H1 (cell line): ENCODE data around the gene CTLA4. TPM values are rescaled to one million over a fixed set of nuclear protein-coding genes. Genes with fewer than 3 reads are reported as not detected.

Source experiments
- CTCF ChIA-PET: fragments of 300-600 bp; sonication (Branson Sonifier 250); formaldehyde crosslinking; loops from one replicate; lab custom pipeline; 2021; ENCODE audit not compliant: partially characterized antibody; lab: Charles Lee
- POLR2A ChIA-PET: fragments of 300-600 bp; sonication (Branson Sonifier 250); formaldehyde crosslinking; loops from one replicate; lab custom pipeline; 2021; ENCODE audit warnings: inconsistent platforms; ENCODE audit not compliant: partially characterized antibody; lab: Charles Lee
- DNase-seq, 2 experiments: peaks; one replicate each; pipeline versions ENCODE4 v3.0.0 to v3.0.0-alpha.2; 2010 to 2022; ENCODE audit warnings: low spot score in 2 of 2, low read depth in 1 of 2, mixed read lengths in 1 of 2
- FAIRE-seq: peaks from 2 replicates; lab custom pipeline; 2011; peaks lifted over from hg19 to GRCh38; lab: Jason Lieb, UNC
- H2AFZ ChIP-seq: 2 replicates; pipeline ENCODE4 v1.8.1; 2012; ENCODE audit warnings: low read length, inconsistent platforms
- H2AK5ac ChIP-seq: 2 replicates; pipeline ENCODE4 v1.6.1; 2013; ENCODE audit warnings: low read depth, low read length
- H2BK120ac ChIP-seq: replicated peaks from 2 replicates; pipeline ENCODE3; 2013; ENCODE audit warnings: low read depth, low read length, inconsistent platforms
- H2BK12ac ChIP-seq: 2 replicates; pipeline ENCODE4 v1.6.1; 2013; ENCODE audit warnings: low read depth, low read length
- H2BK15ac ChIP-seq: 2 replicates; pipeline ENCODE4 v1.6.1; 2013; ENCODE audit warnings: low read length
- H2BK20ac ChIP-seq: 2 replicates; pipeline ENCODE4 v1.6.1; 2013; ENCODE audit warnings: low read length
- H2BK5ac ChIP-seq: 2 replicates; pipeline ENCODE4 v1.6.1; 2013; ENCODE audit warnings: low read depth, low read length
- H3K14ac ChIP-seq: 2 replicates; pipeline ENCODE4 v1.6.1; 2013; ENCODE audit warnings: inconsistent platforms; ENCODE audit not compliant: insufficient read length
- H3K18ac ChIP-seq: 2 replicates; pipeline ENCODE4 v1.6.1; 2013; ENCODE audit warnings: low read length; ENCODE audit errors: extremely low read depth
- H3K23ac ChIP-seq: 2 replicates; pipeline ENCODE4 v1.6.1; 2013; ENCODE audit warnings: inconsistent platforms; ENCODE audit not compliant: insufficient read length
- H3K23me2 ChIP-seq: 2 replicates; pipeline ENCODE4 v1.6.1; 2013; ENCODE audit warnings: low read depth, low read length
- H3K27ac ChIP-seq: 2 replicates; pipeline ENCODE4 v1.6.1; 2011; ENCODE audit warnings: low read depth, low read length, inconsistent platforms
- H3K27me3 ChIP-seq, 4 experiments: replicated peaks in 1 of 4; 1 replicate in 1 of 4; 2 replicates in 3 of 4; pipeline versions ENCODE4 v1.6.1 to v1.8.1; 2011 to 2013; ENCODE audit warnings: low read length in 3 of 4, mild to moderate bottlenecking in 3 of 4, inconsistent platforms in 2 of 4, mixed read lengths in 2 of 4, moderate library complexity in 1 of 4; ENCODE audit not compliant: control insufficient read depth in 3 of 4, insufficient read depth in 3 of 4; ENCODE audit errors: extremely low read depth in 1 of 4
- H3K36me3 ChIP-seq, 4 experiments: 2 replicates each; pipeline versions ENCODE4 v1.6.1 to v1.8.1; 2011 to 2013; ENCODE audit warnings: mild to moderate bottlenecking in 4 of 4, low read length in 3 of 4, moderate library complexity in 2 of 4, control low read depth in 1 of 4, inconsistent platforms in 1 of 4; ENCODE audit not compliant: insufficient read depth in 4 of 4, control insufficient read depth in 2 of 4
- H3K4ac ChIP-seq: replicated peaks from 2 replicates; pipeline ENCODE3; 2013; ENCODE audit warnings: low read length, low read depth, mixed read lengths, inconsistent platforms; ENCODE audit not compliant: insufficient read length
- H3K4me1 ChIP-seq, 4 experiments: replicated peaks in 1 of 4; 1 replicate in 1 of 4; 2 replicates in 3 of 4; pipeline versions ENCODE4 v1.6.1 to v1.8.1; 2011 to 2013; ENCODE audit warnings: low read length in 3 of 4, inconsistent platforms in 2 of 4, mixed read lengths in 1 of 4; ENCODE audit not compliant: insufficient read depth in 4 of 4, control insufficient read depth in 3 of 4
- H3K4me2 ChIP-seq, 2 experiments: 2 replicates each; pipeline versions ENCODE4 v1.6.1 to v1.8.1; 2011 to 2013; ENCODE audit warnings: low read depth in 2 of 2, low read length in 2 of 2, control low read depth in 1 of 2, inconsistent platforms in 1 of 2, mild to moderate bottlenecking in 1 of 2; ENCODE audit not compliant: insufficient read depth in 1 of 2
- H3K4me3 ChIP-seq, 4 experiments: fragments of 200-600, 300-600 bp in 1 of 4; sonication (generic), shearing (Covaris generic), sonication (Bioruptor Twin) in 1 of 4; 2 replicates each; pipeline versions ENCODE4 v1.5.1 to v1.8.1; 2011 to 2016; ENCODE audit warnings: low read length in 4 of 4, low read depth in 3 of 4, control low read depth in 2 of 4, inconsistent platforms in 2 of 4, mild to moderate bottlenecking in 2 of 4, mixed read lengths in 1 of 4, moderate library complexity in 1 of 4; ENCODE audit not compliant: insufficient read depth in 2 of 4; ENCODE audit errors: extremely low read depth in 1 of 4
- H3K56ac ChIP-seq: replicated peaks from 2 replicates; pipeline ENCODE3; 2013; ENCODE audit warnings: low read depth, mild to moderate bottlenecking, mixed read lengths, low read length, inconsistent platforms; ENCODE audit not compliant: insufficient read length
- H3K79me1 ChIP-seq: 2 replicates; pipeline ENCODE4 v1.6.1; 2013; ENCODE audit warnings: low read depth, low read length, control low read depth
- H3K79me2 ChIP-seq, 2 experiments: 2 replicates each; pipeline versions ENCODE4 v1.6.1 to v1.8.1; 2012 to 2013; ENCODE audit warnings: low read length in 2 of 2, mild to moderate bottlenecking in 2 of 2, inconsistent platforms in 1 of 2; ENCODE audit not compliant: insufficient read depth in 2 of 2, control insufficient read depth in 1 of 2
- H3K9ac ChIP-seq, 4 experiments: replicated peaks in 1 of 4; 1 replicate in 1 of 4; 2 replicates in 3 of 4; pipeline versions ENCODE4 v1.6.1 to v1.8.1; 2011 to 2013; ENCODE audit warnings: low read depth in 3 of 4, low read length in 3 of 4, control low read depth in 2 of 4, mild to moderate bottlenecking in 2 of 4, moderate library complexity in 2 of 4, inconsistent platforms in 1 of 4; ENCODE audit errors: extremely low read depth in 1 of 4
- H3K9me3 ChIP-seq, 2 experiments: 2 replicates each; pipeline versions ENCODE4 v1.6.1 to v1.8.1; 2012 to 2013; ENCODE audit warnings: mild to moderate bottlenecking in 2 of 2, moderate library complexity in 2 of 2, control low read depth in 1 of 2, inconsistent platforms in 1 of 2, low read depth in 1 of 2, low read length in 1 of 2, mixed read lengths in 1 of 2; ENCODE audit not compliant: insufficient read depth in 2 of 2
- H4K20me1 ChIP-seq, 2 experiments: replicated peaks in 1 of 2; 2 replicates each; pipeline versions ENCODE3 to v1.8.1; 2011 to 2013; ENCODE audit warnings: inconsistent platforms in 2 of 2, low read length in 2 of 2, mild to moderate bottlenecking in 1 of 2; ENCODE audit not compliant: insufficient read depth in 2 of 2, control insufficient read depth in 1 of 2
- H4K5ac ChIP-seq: 2 replicates; pipeline ENCODE4 v1.6.1; 2013; ENCODE audit warnings: low read length, low read depth, mixed read lengths, inconsistent platforms; ENCODE audit not compliant: insufficient read length
- H4K8ac ChIP-seq: 2 replicates; pipeline ENCODE4 v1.8.0; 2013; ENCODE audit warnings: mild to moderate bottlenecking, moderate library complexity, low read length, inconsistent platforms; ENCODE audit not compliant: insufficient read depth; ENCODE audit errors: extremely low read depth
- H4K91ac ChIP-seq: replicated peaks from 2 replicates; pipeline ENCODE3; 2013; ENCODE audit warnings: low read length, mixed read lengths, inconsistent platforms; ENCODE audit not compliant: insufficient read length
- CHD7 ChIP-seq: fragments of 300-600 bp; sonication (generic); IDR thresholded peaks from 2 replicates; pipeline ENCODE4 v1.7.1; 2012; ENCODE audit warnings: low read length, moderate library complexity, mild to moderate bottlenecking, inconsistent platforms; ENCODE audit not compliant: insufficient replicate concordance
- WGBS, 2 experiments: shearing (Covaris generic) in 1 of 2; methylation state at CpG; one replicate each; pipeline versions ENCODE4 v1.1.6 to v1.1.7; 2013 to 2015; ENCODE audit warnings: low lambda C conversion rate in 2 of 2, mixed read lengths in 2 of 2, inconsistent platforms in 1 of 2, low coverage in 1 of 2, missing lambda C conversion rate in 1 of 2; ENCODE audit not compliant: insufficient replicate concordance in 2 of 2, insufficient coverage in 1 of 2, insufficient read length in 1 of 2; ENCODE audit errors: extremely low coverage in 1 of 2, missing lambda C conversion rate in 1 of 2; 5-methylcytosine and 5-hydroxymethylcytosine counted together
- polyA plus RNA-seq, 7 experiments: library from polyadenylated mRNA; depleted of rRNA in 3 of 7; stranded (reverse) in 5 of 7; unstranded in 2 of 7; fragments of >200 nt in 5 of 7; fragments of 200-250 nt in 2 of 7; gene quantifications; 1 replicate in 5 of 7; 2 replicates in 1 of 7; 4 replicates in 1 of 7; pipeline versions ENCODE4 v1.2.1 to v1.2.3, GENCODE V29; 2011 to 2013; ENCODE audit warnings: missing spikeins in 2 of 7, mixed read lengths in 2 of 7
- total RNA-seq: library from RNA; stranded (reverse); fragmentation: NEBNext Ultra II Directional; extraction: Animal tissue kit (Norgen Biotek cat#: 25700); gene quantifications from 2 replicates; pipeline ENCODE4 v1.2.1, GENCODE V29; 2021

CTLA4 gene
- total and polyA plus RNA-seq, 2 of the 8 experiments (the other 6 are each of a cell fraction or from before 2014, with no cell fraction given), result not detected

GRCh38 chr2:203870941-203871340 is 3.4 kb downstream of the CTLA4 start:
- Histone ChIP-seq H2BK120ac (no peak overlapping the region), H2BK15ac (no peak overlapping the region), H2BK5ac (no peak overlapping the region), H2BK20ac (no peak overlapping the region), H3K4me2 (no peak overlapping the region), H3K18ac (no peak overlapping the region), H3K4ac (no peak overlapping the region), H3K36me3 (no peaks in the 10 kb centered on the region), H3K4me1 (no peaks in the 10 kb centered on the region), H3K23ac (no peak overlapping the region), H3K9me3 (no peaks in the 10 kb centered on the region), H3K9ac (no peak overlapping the region), H4K8ac (no peak overlapping the region), H3K27ac (no peak overlapping the region), H4K20me1 (no peaks in the 10 kb centered on the region), H2AK5ac (no peak overlapping the region), H4K91ac (no peak overlapping the region), H3K27me3 (no peaks in the 10 kb centered on the region), H3K14ac (no peak overlapping the region), H2AFZ (no peak overlapping the region), H3K23me2 (no peaks in the 10 kb centered on the region), H3K79me2 (no peaks in the 10 kb centered on the region), H4K5ac (no peak overlapping the region), H3K4me3 (no peak overlapping the region), H3K56ac (no peak overlapping the region), H2BK12ac (no peak overlapping the region), H3K79me1 (no peaks in the 10 kb centered on the region)
- DNase-seq, result no peak
- no peak for FAIRE-seq
- WGBS, 2 experiments, result 94% methylated on average over 2 of the region's 2 CpGs; no CpG with 5 or more reads in 1 of the 2 experiments
- ChIA-PET CTCF (no interaction called here), POLR2A (no interaction called here)
- no peak for TF ChIP-seq CHD7
